Osteocyte (in vitro differentiated cells): ENCODE results near the gene PANX1. TPM values are rescaled to one million over a fixed set of nuclear protein-coding genes. Genes with fewer than 3 reads are reported as not detected.

Experiments used
- DNase-seq: peaks from one replicate; pipeline ENCODE4 v3.0.0; 2021; ENCODE audit warnings: mixed read lengths; ENCODE audit not compliant: unreplicated experiment; ENCODE audit errors: extremely low spot score
- H3K27ac Mint-ChIP-seq: one replicate; pipeline ENCODE4 v1.8.0; 2021; ENCODE audit warnings: mild to moderate bottlenecking, mixed read lengths; ENCODE audit not compliant: unreplicated experiment
- H3K27me3 Mint-ChIP-seq: one replicate; pipeline ENCODE4 v1.8.0; 2021; ENCODE audit warnings: mixed read lengths; ENCODE audit not compliant: unreplicated experiment
- H3K36me3 Mint-ChIP-seq: one replicate; pipeline ENCODE4 v1.8.0; 2021; ENCODE audit warnings: mixed read lengths; ENCODE audit not compliant: unreplicated experiment
- H3K4me1 Mint-ChIP-seq: one replicate; pipeline ENCODE4 v1.8.0; 2021; ENCODE audit warnings: mixed read lengths; ENCODE audit not compliant: unreplicated experiment
- H3K4me3 Mint-ChIP-seq: one replicate; pipeline ENCODE4 v1.8.0; 2021; ENCODE audit warnings: mild to moderate bottlenecking, moderate library complexity, mixed read lengths; ENCODE audit not compliant: unreplicated experiment
- H3K9me3 Mint-ChIP-seq: one replicate; pipeline ENCODE4 v1.8.0; 2021; ENCODE audit warnings: mixed read lengths; ENCODE audit not compliant: unreplicated experiment
- CTCF ChIP-seq: fragments of 200-600 bp; sonication (generic); IDR thresholded peaks from 2 replicates; pipeline ENCODE4 v1.5.0; 2021; ENCODE audit warnings: antibody characterized with exemption, mild to moderate bottlenecking, moderate library complexity
- total RNA-seq: library from RNA; stranded (reverse); gene quantifications from 2 replicates; pipeline ENCODE4 v1.2.1, GENCODE V29; 2021

PANX1 gene
- total RNA-seq, 1 donor from 2014 or later, result 24.9 TPM

GRCh38 chr11:94149431-94150017 lies 20.9 kb downstream of the PANX1 start:
- Mint-ChIP-seq H3K4me3 (no peak overlapping the region), H3K36me3 (no peaks in the 10 kb centered on the region), H3K9me3 (no peaks in the 10 kb centered on the region), H3K27me3 (no peaks in the 10 kb centered on the region), H3K27ac (peak overlapping the region; percentile 68), H3K4me1 (peaks cover 82% of the 10 kb centered on the region)
- no peak for DNase-seq
- TF ChIP-seq CTCF, result no peak

- Mint-ChIP-seq H3K4me1 (peaks cover 82% of the 10 kb centered on the region), H3K36me3 (no peaks in the 10 kb centered on the region), H3K9me3 (no peaks in the 10 kb centered on the region), H3K4me3 (no peak overlapping the region), H3K27ac (peak overlapping the region; percentile 68), H3K27me3 (no peaks in the 10 kb centered on the region)
- TF ChIP-seq CTCF, result no peak
- DNase-seq, result no peak
Measured at GRCh38 chr11:94150056-94150455, 21.4 kb downstream of the PANX1 start.

GRCh38 chr11:94150704-94151685 lies 22.4 kb downstream of the PANX1 start:
- no peak for TF ChIP-seq CTCF
- no peak overlapping the region for H3K27ac Mint-ChIP-seq

GRCh38 chr11:94151903-94152677 lies 23.4 kb downstream of the PANX1 start:
- peaks cover 2% of the 10 kb centered on the region for H3K36me3 Mint-ChIP-seq
- H3K27ac Mint-ChIP-seq, result peak overlapping the region; percentile 78
- H3K9me3 Mint-ChIP-seq, result no peaks in the 10 kb centered on the region
- TF ChIP-seq CTCF, result no peak
- H3K4me3 Mint-ChIP-seq, result no peak overlapping the region
- DNase-seq, result no peak
- H3K4me1 Mint-ChIP-seq, result peaks cover 68% of the 10 kb centered on the region
- H3K27me3 Mint-ChIP-seq, result no peaks in the 10 kb centered on the region

More at GRCh38 chr11:94150704-94151685, 22.4 kb downstream of the PANX1 start:
- Mint-ChIP-seq H3K27me3 (no peaks in the 10 kb centered on the region), H3K36me3 (no peaks in the 10 kb centered on the region), H3K4me3 (no peak overlapping the region), H3K9me3 (no peaks in the 10 kb centered on the region), H3K4me1 (peaks cover 73% of the 10 kb centered on the region)
- no peak for DNase-seq
